ENCODE data around the gene MLLT6. TPM values are rescaled to one million over a fixed set of nuclear protein-coding genes. Genes with fewer than 3 reads are reported as not detected.

The MLLT6 gene
- total and polyA plus RNA-seq, 12 donors: 17.3 to 104 (median 67.5) TPM

GRCh38 chr17:38693700-38694329 lies 11.3 kb upstream of the MLLT6 start:
- ATAC-seq (peak; percentile 95 to 98 (median 98)), DNase-seq (peak; percentile 91 to 96)
- H3K4me1 ChIP-seq: peaks cover 8 to 20% (median 17%) of the 10 kb centered on the region in 9 donors
- 14 to 15% methylated on average over 12 of the region's 12 CpGs for WGBS, 2 donors
- intact Hi-C loops (cut with DNase I): loop anchor here in 2 of 10 donors (5.0 kb wide), 1 partner anchor 38 kb away; the partner anchor contains the start of gene CISD3 (in 2 of the 2)
- H3K9me3 ChIP-seq: no peaks in the 10 kb centered on the region
- TF ChIP-seq CTCF (IDR thresholded peaks at IDR 0.05): peak in 1 of 9 donors; percentile 16
- no peaks in the 10 kb centered on the region for H3K27me3 ChIP-seq
- no peaks in the 10 kb centered on the region for H3K36me3 ChIP-seq
- peak overlapping the region; percentile 7 to 86 (median 83) for H3K27ac ChIP-seq
- peak overlapping the region in 1 of 10 donors; percentile 3 for H3K4me3 ChIP-seq

DNA sequence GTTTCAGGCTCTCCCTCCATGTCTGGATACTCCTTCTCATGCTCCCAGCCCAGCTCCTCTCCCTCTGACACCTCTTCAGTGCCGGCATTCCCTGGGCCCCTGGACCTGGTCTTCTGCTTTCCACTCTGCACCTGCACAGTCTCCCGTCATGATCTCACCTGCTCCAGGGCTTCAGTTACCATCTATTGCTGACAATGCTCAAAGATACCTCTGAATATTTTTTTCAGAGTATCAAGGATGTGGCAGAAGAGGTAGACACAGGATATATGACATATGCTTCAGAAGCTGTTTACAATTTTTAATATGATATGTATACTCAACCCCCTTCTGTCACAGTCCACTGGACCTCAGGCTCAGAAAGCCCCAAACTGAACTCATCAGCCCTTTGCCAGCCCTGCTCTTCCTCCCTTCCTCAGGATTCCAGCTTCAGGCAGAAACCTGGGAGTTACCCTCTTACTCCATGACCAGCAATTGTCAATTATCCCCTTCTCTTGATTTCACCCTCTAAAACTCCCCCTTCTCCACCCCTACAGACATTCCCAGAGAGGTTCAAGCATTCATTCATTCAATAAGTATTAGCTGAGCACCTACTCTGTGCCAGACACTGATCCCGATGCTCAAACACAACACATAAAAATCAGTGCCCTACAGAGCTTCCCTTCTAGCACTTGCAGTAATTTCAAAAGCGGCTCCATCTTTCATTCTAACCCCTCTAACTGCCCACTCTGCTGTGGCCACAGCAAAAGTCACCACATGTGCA lies 7.8 kb upstream of the MLLT6 start:
- Histone ChIP-seq H3K4me3 (no peak overlapping the region), H3K27me3 (no peaks in the 10 kb centered on the region), H3K4me1 (peaks cover 13 to 48% (median 27%) of the 10 kb centered on the region in 9 donors), H3K9me3 (no peaks in the 10 kb centered on the region), H3K36me3 (no peaks in the 10 kb centered on the region), H3K27ac (no peak overlapping the region)
- no peak for TF ChIP-seq CTCF (IDR thresholded peaks at IDR 0.05)
- DNase-seq: no peak
- ATAC-seq: no peak
- intact Hi-C loops (cut with DNase I): loop anchor here in 1 of 10 donors (5.0 kb wide), 1 partner anchor 35 kb away; the partner anchor contains the start of gene CISD3
- WGBS, 2 donors: 88 to 96% methylated on average over 4 of the region's 4 CpGs

GRCh38 chr17:38698760-38699159 lies 6.3 kb upstream of the MLLT6 start:
- TF ChIP-seq CTCF (IDR thresholded peaks at IDR 0.05): no peak
- intact Hi-C loops (cut with DNase I): loop anchor here in 1 of 10 donors (5.0 kb wide), 1 partner anchor 34 kb away; the partner anchor contains the start of gene CISD3
- H3K4me1 ChIP-seq: peaks cover 10 to 58% (median 33%) of the 10 kb centered on the region in 9 donors
- 78 to 81% methylated on average over 5 of the region's 5 CpGs for WGBS, 2 donors
- H3K4me3 ChIP-seq: no peak overlapping the region
- no peaks in the 10 kb centered on the region for H3K9me3 ChIP-seq
- ATAC-seq (no peak), DNase-seq (no peak)
- no peaks in the 10 kb centered on the region for H3K27me3 ChIP-seq
- H3K36me3 ChIP-seq: no peaks in the 10 kb centered on the region
- peak overlapping the region in 1 of 10 donors; percentile 20 for H3K27ac ChIP-seq

DNA sequence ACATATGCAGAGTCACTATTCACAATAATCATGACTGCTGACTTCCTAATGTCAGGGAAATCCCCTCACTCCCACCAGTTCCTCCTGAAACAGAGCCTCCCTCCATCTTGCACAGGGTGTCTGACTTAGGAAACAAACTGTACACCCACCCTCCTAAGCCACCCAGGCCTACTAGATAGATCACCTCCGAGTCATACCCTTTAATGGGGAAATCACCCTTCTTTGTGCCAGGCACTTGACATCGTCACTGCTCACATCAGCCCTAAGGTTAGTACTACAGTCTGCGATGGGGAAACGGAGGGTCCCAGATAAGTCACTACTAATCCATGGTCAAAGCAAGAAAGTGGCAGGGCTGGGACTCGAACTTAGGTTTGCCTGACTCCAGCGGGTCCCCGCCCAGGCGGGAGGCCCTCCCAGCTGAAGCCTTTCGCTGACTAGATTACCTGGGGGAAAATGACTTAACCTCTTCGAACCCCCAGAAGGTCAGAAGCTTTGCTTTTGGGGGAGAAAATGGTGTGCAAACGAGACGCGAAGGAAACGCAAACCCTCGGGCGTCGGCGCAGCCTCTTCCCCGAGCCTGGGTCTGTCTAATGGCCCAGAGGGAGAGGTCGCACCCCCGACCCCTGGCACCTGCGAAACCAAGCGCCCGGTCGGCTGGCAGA lies 3.4 kb upstream of the MLLT6 start:
- DNase-seq: no peak
- Histone ChIP-seq H3K27ac (peak overlapping the region; percentile 72 to 100 (median 98)), H3K4me1 (peaks cover 5 to 59% (median 31%) of the 10 kb centered on the region in 9 donors), H3K36me3 (no peaks in the 10 kb centered on the region), H3K9me3 (no peaks in the 10 kb centered on the region), H3K4me3 (peak overlapping the region; percentile 16 to 96 (median 90)), H3K27me3 (no peaks in the 10 kb centered on the region)
- ATAC-seq: peak in 3 of 8 donors; percentile 0 to 1 (median 0)
- WGBS, 2 donors: 1% methylated on average over 25 of the region's 25 CpGs
- TF ChIP-seq CTCF (IDR thresholded peaks at IDR 0.05): no peak
- intact Hi-C loops (cut with DNase I): loop anchor here in 3 of 10 donors (2.0 to 5.0 kb wide), 3 partner anchors 25 to 51 kb away; partner anchors contain the start of genes PCGF2 (in 1 of the 3) and PSMB3 (in 1 of the 3)

Measured in heart right ventricle (tissue), 16 donors.